Prostate gland (tissue), 2 donors: ENCODE results near the gene TTLL6. TPM values are rescaled to one million over a fixed set of nuclear protein-coding genes. Genes with fewer than 3 reads are reported as not detected.

Experiments
- DNase-seq: peaks from one replicate; pipeline ENCODE4 v3.0.0-alpha.2; 2019; ENCODE audit warnings: low spot score
- H3K27ac ChIP-seq, 2 donors: fragments of 200-600 bp; sonication (generic); 2 replicates each; pipeline ENCODE4 v1.5.1; 2017 to 2019
- H3K27me3 ChIP-seq: fragments of 200-600 bp; sonication (generic); replicated peaks from 2 replicates; pipeline ENCODE4 v1.5.1; 2019; ENCODE audit not compliant: insufficient read depth
- H3K36me3 ChIP-seq, 2 donors: fragments of 200-600 bp; sonication (generic); 1 replicate in 1 of 2; 2 replicates in 1 of 2; pipeline versions ENCODE4 v1.5.1 to v1.8.1; 2017 to 2019
- H3K4me1 ChIP-seq: fragments of 200-600 bp; sonication (generic); replicated peaks from 2 replicates; pipeline ENCODE4 v1.5.1; 2019
- H3K4me3 ChIP-seq, 2 donors: fragments of 200-600 bp; sonication (generic); 2 replicates each; pipeline ENCODE4 v1.5.1; 2017 to 2019
- H3K9me3 ChIP-seq: fragments of 200-600 bp; sonication (generic); 2 replicates; pipeline ENCODE4 v1.5.1; 2017
- CTCF ChIP-seq, 4 experiments: fragments of 200-600 bp in 2 of 4; fragments of 450-650 bp in 2 of 4; sonication (generic) in 2 of 4; IDR thresholded peaks; 1 replicate in 3 of 4; 2 replicates in 1 of 4; pipeline ENCODE4 v1.5.1; 2016 to 2019; ENCODE audit warnings: antibody characterized with exemption in 4 of 4, mild to moderate bottlenecking in 2 of 4, moderate library complexity in 2 of 4
- POLR2A ChIP-seq: fragments of 450-650 bp; IDR thresholded peaks from one replicate; pipeline ENCODE4 v1.6.1; 2016; ENCODE audit warnings: antibody characterized with exemption, mild to moderate bottlenecking
- POLR2AphosphoS5 ChIP-seq: sonication (generic); formaldehyde crosslinking; IDR thresholded peaks from one replicate; pipeline ENCODE4 v1.6.1; 2017; ENCODE audit warnings: antibody characterized with exemption
- WGBS: methylation state at CpG from one replicate; pipeline ENCODE4 v1.1.5; 2018; 5-methylcytosine and 5-hydroxymethylcytosine counted together
- intact Hi-C: fragments of 100-400 bp; cut with DNase I; formaldehyde crosslinking; loops from one replicate; pipeline ENCODE4 v1.14.2; 2022
- total RNA-seq, 2 donors: library from RNA; depleted of rRNA; stranded (reverse); fragments of >200 nt; gene quantifications; one replicate each; pipeline ENCODE4 v1.1.0, GENCODE V29; 2016

Gene TTLL6
- total RNA-seq, 2 donors from 2014 or later: 0.23 to 4.0 TPM

- no peak for TF ChIP-seq POLR2A
- no peak for TF ChIP-seq CTCF (IDR thresholded peaks at IDR 0.05)
- no peak for TF ChIP-seq POLR2AphosphoS5
- no peaks in the 10 kb centered on the region for H3K36me3 ChIP-seq
- no peaks in the 10 kb centered on the region for H3K9me3 ChIP-seq
- intact Hi-C loops: no loop called here
- H3K27ac ChIP-seq: no peak overlapping the region
- no peaks in the 10 kb centered on the region for H3K27me3 ChIP-seq
- no peak for DNase-seq
- no peak overlapping the region for H3K4me3 ChIP-seq
- WGBS: 79% methylated on average over 7 of the region's 7 CpGs
- H3K4me1 ChIP-seq: no peaks in the 10 kb centered on the region
These were observed 29.2 kb downstream of the TTLL6 start for GRCh38 chr17:48787828-48788227.

GRCh38 chr17:48779421-48779820 is 37.6 kb downstream of the TTLL6 start:
- no peak for TF ChIP-seq POLR2AphosphoS5
- TF ChIP-seq POLR2A: no peak
- TF ChIP-seq CTCF (IDR thresholded peaks at IDR 0.05): no peak
- H3K27me3 ChIP-seq: no peaks in the 10 kb centered on the region
- no peak overlapping the region for H3K27ac ChIP-seq
- H3K9me3 ChIP-seq: no peaks in the 10 kb centered on the region
- intact Hi-C loops: no loop called here
- H3K4me3 ChIP-seq: no peak overlapping the region
- H3K36me3 ChIP-seq: no peaks in the 10 kb centered on the region
- DNase-seq: no peak
- no peaks in the 10 kb centered on the region for H3K4me1 ChIP-seq

DNA sequence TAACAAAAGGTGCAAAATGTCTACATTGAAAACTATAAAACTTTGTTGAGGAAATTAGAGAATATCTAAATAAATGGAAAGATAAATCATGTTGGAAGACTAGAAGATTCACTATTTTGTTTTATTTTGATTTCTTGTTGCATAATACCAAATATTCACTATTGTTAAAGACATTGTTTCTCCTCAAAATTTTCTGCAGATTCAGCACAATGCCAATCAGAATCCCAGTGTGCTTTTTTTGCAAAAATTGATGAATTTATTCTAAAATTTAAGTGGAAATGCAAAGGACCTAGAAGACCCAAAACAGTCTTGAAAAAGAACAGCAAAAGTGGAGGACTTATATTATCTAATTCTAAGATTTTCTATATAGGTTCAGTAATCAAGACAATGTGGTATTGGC is 40.4 kb downstream of the TTLL6 start:
- Histone ChIP-seq H3K27me3 (no peaks in the 10 kb centered on the region), H3K36me3 (no peaks in the 10 kb centered on the region), H3K4me3 (no peak overlapping the region), H3K27ac (no peak overlapping the region), H3K9me3 (no peaks in the 10 kb centered on the region), H3K4me1 (no peaks in the 10 kb centered on the region)
- TF ChIP-seq POLR2A: no peak
- TF ChIP-seq POLR2AphosphoS5: no peak
- no peak for TF ChIP-seq CTCF (IDR thresholded peaks at IDR 0.05)
- intact Hi-C loops: no loop called here
- DNase-seq: no peak

DNA sequence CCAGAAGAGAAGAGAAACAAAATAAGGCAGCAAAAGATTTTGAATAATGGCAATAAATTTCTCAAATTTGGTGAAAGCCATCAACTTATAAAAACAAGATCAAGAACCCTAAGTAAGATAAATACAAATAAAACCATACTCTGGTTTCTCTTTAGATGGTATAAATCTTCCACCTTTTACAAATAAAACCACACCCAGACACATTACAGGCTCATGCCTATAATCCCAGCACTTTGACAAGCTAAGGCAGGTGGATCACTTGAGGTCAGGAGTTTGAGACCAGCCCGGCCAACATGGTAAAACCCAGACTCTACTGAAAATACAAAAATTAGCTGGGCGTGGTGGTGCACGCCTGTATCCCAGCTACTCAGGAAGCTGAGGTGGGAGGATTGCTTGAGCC is 43.8 kb downstream of the TTLL6 start:
- intact Hi-C loops: no loop called here
- H3K36me3 ChIP-seq: no peaks in the 10 kb centered on the region
- no peak for DNase-seq
- H3K27ac ChIP-seq: no peak overlapping the region
- 87% methylated on average over 3 of the region's 3 CpGs for WGBS
- no peak overlapping the region for H3K4me3 ChIP-seq
- no peaks in the 10 kb centered on the region for H3K27me3 ChIP-seq
- H3K9me3 ChIP-seq: no peaks in the 10 kb centered on the region
- TF ChIP-seq POLR2AphosphoS5 (no peak), POLR2A (no peak), CTCF (IDR thresholded peaks at IDR 0.05) (no peak)
- no peaks in the 10 kb centered on the region for H3K4me1 ChIP-seq

- Histone ChIP-seq H3K27ac (no peak overlapping the region), H3K9me3 (no peaks in the 10 kb centered on the region), H3K36me3 (no peaks in the 10 kb centered on the region), H3K27me3 (no peaks in the 10 kb centered on the region), H3K4me3 (no peak overlapping the region), H3K4me1 (no peaks in the 10 kb centered on the region)
- intact Hi-C loops: no loop called here
- DNase-seq: no peak
- TF ChIP-seq CTCF (IDR thresholded peaks at IDR 0.05) (no peak), POLR2AphosphoS5 (no peak), POLR2A (no peak)
- 51% methylated on average over 3 of the region's 3 CpGs for WGBS
These were observed 46.1 kb downstream of the TTLL6 start for GRCh38 chr17:48770954-48771353.
